GM18505 (cell line): ENCODE data around the gene JMJD4.

ENCODE experiments used
- ATAC-seq: cut with Tn5 transposase; IDR thresholded peaks from one replicate; pipeline ENCODE4 v1.9.1; 2021; ENCODE audit not compliant: unreplicated experiment
- POLR2A ChIP-seq: IDR thresholded peaks from 4 replicates; pipeline ENCODE4 v1.6.1; 2011; ENCODE audit warnings: borderline replicate concordance; ENCODE audit not compliant: insufficient read depth, insufficient read length; ENCODE audit errors: extremely low read depth

JMJD4 gene

DNA sequence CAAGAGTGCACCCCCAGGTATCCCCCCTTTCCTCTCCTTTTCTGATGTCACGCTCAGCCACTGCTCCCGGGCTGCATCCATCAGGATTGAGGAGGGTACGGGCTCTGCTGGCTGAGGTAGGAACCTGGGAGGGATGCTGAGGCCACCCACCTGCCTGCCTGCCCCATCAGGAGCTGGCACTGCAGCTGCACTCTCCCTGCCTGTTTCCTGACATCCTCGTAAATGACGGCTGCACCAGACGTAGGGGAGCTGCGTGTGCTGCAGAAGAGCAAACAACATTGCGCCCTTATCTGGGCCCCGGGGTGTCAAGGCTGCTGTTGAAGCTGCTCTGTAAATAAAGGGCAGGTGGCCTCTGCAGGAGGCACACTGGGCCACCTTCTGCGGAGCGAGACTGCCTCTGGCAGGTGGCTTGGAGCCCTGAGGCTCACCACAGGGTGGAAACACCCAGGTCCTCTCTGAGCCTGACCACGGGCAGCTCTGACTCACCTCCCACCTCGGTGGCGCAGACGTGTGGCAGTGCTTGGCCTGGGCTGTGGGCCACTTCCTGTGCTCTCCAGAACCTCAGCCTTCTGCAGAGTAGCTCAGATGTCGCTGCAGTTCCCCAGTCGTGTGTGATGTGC lies 31.0 kb upstream of the JMJD4 start:
- no peak for TF ChIP-seq POLR2A
- ATAC-seq: no peak

- no peak for TF ChIP-seq POLR2A
- ATAC-seq: no peak
Observed at GRCh38 chr1:227765261-227766014, 30.3 kb upstream of the JMJD4 start.

- no peak for TF ChIP-seq POLR2A
- no peak for ATAC-seq
Observed at GRCh38 chr1:227764019-227764391, 28.9 kb upstream of the JMJD4 start.

DNA sequence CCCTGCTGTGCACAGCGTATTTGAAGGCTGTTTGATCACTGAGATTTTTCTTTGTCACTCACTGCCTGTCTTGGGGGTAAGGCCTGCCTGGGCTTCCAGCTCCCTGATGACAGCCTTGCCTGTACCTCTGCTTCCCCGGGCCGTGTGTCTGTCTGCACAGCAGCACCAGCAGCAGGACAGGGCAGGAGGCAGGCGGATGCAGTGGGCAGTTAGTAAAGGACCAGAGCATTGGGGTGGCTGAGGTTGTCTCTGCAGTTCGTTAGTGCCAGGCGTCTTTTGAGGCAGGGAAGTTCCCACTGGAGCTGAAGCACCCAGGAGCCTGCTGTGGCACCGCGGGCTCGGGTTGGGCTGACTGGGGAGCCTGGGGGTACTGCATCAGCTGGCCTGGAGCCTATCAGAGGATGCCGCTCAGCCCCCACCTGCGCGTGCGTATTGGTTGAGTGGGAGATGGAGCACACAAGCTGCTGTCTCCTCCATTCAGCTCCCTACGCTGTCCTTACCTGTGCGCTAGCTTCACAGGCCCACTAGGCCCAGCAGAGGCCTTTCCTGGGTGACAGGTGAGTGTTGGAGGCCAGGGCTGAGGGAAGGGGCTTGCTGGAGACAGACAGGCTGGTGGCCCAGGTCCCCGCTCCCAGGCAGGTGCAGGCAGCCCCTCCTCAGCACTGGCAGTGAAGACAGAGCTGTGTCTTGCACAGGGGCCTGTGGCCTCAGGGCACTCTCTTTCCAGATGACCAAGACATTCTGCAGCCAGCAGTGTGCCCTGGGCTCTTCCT lies 28.3 kb upstream of the JMJD4 start:
- no peak for ATAC-seq
- TF ChIP-seq POLR2A: no peak

DNA sequence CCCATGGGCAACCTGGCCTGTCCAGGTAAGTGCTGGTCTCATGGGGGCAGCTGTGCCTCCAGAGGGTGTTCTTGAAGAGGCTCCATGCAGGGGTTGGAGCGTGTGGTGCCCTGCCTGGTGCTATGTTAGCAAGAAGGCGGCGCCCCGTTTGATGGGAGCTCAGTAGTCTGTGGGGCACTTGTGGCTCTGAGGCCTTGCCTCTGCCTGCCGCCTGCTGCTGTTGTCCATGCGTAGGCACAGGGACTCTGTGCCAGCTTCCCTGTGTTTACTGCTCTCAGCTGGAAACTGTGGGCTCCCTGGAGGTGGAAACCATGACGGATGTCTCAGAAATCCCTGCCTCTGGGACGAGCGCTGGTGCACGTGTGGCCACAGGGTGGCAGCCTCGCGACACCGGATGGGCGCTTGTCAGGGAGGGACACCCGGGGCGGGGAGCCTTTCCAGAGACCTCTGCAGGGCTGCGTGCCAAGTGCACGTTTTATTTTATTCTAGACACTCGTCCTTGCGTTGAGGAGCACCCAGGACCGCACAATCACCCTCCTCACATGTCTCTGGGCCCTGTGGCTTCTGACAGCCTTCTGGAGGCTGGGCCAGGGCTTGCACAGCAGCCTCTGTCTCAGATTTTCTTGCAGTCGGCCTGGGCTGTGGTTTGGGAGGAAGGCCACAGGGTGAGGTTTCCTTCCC lies 27.3 kb upstream of the JMJD4 start:
- peak; percentile 83 for ATAC-seq
- peak; percentile 7 for TF ChIP-seq POLR2A

GRCh38 chr1:227761621-227762230 lies 26.6 kb upstream of the JMJD4 start:
- no peak for ATAC-seq
- TF ChIP-seq POLR2A: no peak

DNA sequence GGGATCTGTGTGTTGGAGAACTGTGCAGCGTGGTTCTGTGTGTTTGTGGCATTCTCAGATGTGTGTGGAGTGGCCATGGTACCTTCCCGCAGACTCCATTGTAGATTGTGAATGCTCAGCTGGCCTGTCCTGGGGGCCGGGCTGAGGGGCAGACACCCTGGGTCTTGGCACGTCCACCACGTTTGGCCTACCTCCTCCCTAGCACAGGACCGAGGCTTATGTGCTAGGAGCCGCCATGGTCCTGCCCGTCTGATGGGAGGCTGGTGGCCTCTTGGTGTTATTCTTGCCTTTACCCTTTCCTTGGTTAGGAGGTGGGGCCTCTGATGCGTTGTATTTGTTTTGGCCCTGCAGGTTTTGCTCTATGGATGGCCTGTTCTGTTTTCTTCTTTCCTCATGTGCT lies 25.3 kb upstream of the JMJD4 start:
- no peak for ATAC-seq
- no peak for TF ChIP-seq POLR2A

DNA sequence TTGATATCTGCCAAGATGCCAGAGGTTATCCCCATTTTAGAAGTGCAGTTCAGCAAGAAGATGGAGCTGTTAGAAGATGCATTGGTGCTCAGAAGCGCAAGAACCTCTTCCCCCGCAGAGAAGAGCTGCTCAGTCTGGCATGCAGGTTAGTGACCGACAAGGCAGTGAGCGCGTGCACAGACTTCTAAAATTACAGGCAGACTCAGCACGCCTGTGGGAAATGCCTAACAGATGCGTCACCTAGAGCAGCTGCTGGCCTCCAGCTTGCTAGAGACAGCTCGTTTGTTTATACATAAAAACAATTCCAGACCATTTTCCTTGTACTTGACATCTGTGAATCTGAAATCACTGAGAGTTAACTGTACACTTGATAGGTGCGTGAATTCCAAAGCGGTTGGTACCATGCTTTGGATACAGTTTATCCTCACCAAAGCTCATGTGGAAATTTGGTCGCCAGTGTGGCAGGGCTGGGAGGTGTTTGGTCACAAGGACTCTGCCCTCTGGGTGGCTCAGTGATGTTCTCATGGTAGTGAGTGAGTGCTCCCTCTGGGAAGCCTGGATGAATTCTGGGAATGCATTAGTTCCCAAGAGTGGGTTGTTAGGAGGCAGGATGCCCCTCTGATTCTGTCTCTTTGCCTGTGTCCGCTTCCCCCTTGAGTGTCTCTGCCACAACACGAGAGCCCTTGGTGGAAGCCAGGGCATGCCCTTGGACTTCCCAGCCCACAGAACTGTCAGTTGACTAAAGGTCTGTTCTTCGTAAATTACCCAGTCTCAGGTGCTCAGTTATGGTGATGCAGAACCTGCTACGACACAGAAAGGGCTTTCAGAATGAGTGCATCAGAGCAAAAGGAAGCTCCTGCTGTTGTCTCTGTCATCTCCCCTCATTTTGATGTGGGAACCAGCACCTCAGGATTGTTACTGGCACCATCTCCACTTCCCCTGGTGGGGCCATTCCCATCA lies 24.5 kb upstream of the JMJD4 start:
- no peak for ATAC-seq
- TF ChIP-seq POLR2A: no peak

DNA sequence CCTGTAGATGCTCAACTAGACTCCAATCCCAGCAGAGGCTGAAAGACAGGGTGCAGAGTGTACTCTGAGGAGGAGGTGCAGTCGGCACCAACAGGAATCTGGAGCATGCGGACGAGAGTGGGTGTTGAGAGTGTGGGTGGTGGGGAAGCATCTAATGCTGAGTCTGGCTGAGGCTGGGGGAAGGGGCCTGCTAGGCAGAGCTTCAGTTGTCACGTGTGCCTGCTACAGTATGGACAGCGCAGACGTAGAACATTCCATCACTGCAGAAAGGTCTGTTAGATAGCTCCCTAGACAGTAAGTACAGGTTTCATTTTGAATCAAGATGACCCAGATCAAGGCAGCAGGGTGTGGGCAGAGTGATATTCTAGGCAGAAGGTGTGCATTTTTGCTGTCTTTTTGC lies 23.3 kb upstream of the JMJD4 start:
- TF ChIP-seq POLR2A: no peak
- ATAC-seq: no peak

DNA sequence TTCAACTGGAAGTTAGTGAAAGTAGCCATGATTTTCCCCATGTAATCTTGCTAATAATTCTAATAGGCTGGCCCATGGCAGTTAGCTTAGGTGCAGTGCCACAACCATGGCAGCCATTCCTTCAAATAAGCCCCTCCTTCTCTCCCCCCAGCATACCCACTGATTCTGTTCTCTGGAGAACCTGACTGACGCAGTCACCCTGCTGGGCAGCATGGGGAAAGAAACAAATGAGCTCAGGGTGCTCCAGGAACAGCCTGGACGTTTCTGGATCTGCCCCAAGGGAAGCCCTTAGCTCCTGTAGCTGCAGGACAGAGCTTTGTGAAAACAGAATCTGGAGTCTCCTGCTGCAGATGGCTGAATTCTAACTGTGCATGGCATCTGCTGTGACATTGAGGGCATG lies 22.7 kb upstream of the JMJD4 start:
- TF ChIP-seq POLR2A: no peak
- no peak for ATAC-seq

DNA sequence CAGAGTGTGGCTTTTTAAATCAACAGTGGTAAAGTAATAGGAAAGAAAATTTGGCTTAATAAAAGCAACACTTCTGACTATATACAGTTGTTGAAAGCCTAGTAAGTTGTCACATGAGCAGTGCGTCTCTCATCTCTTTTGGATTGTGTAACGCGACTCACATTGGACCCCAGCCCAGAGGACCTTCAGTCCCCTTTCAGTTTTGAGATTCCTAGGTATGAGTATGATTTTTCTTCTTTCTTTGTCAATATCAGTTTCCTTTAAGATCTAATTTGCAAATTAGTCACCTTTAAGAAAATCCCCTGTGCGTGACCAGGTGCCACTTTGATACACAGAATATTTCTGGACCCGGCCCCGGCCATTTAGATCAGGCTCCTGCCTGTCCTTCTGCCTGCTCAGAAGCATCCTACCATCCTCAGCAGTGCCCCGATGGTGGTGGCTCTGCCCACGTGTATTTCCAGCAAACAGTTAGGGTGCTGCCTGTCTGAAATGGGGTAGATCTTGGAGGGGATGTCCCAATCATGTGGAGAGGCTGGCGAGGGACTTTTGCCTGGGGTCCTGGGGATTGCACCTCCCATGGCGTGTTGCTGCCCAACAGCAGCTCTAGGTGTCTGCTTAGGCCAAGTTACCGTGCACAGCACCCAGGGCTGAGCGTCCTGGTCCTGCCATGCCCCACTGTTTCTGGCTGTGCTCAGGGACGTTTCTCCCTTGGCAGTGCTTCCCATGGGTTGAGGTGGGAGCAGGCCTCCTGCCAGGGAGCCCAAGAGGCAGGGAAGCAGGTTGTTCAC lies 21.3 kb upstream of the JMJD4 start:
- no peak for TF ChIP-seq POLR2A
- ATAC-seq: no peak
